Endothelial cell of umbilical vein (primary cell): Measurements from ENCODE around the gene PDGFB. TPM values are rescaled to one million over a fixed set of nuclear protein-coding genes. Genes with fewer than 3 reads are reported as not detected.

Source experiments
- BruUV-seq: library from RNA; stranded (reverse); fragments of 400-500 nt; replicated peaks from 2 replicates; lab custom pipeline; 2021; lab: Mats Ljungman, UMichigan
- CTCF ChIA-PET: fragments of 300-600, 350-600 bp; sonication (Branson Sonifier 250); formaldehyde crosslinking; loops from one replicate; lab custom pipeline; 2021; ENCODE audit warnings: antibody characterized with exemption, inconsistent platforms; lab: Charles Lee
- POLR2A ChIA-PET: fragments of 300-600, 350-600 bp; sonication (Branson Sonifier 250); formaldehyde crosslinking; loops from one replicate; lab custom pipeline; 2021; ENCODE audit warnings: antibody characterized with exemption, inconsistent platforms; lab: Charles Lee
- DNase-seq: peaks from one replicate; pipeline ENCODE4 v3.0.0-alpha.2; 2011; ENCODE audit warnings: low read depth, low spot score
- FAIRE-seq: peaks from 2 replicates; lab custom pipeline; 2011; peaks lifted over from hg19 to GRCh38; lab: Jason Lieb, UNC
- H2AFZ ChIP-seq: 2 replicates; pipeline ENCODE4 v1.6.0; 2012; ENCODE audit warnings: low read depth, low read length, control low read depth, inconsistent platforms
- H3K27ac ChIP-seq: 2 replicates; pipeline ENCODE4 v1.5.1; 2011; ENCODE audit warnings: low read depth, mild to moderate bottlenecking, control low read depth, low read length, moderate library complexity; ENCODE audit not compliant: insufficient read depth
- H3K27me3 ChIP-seq, 2 experiments: 2 replicates each; pipeline versions ENCODE4 v1.6.0 to v1.6.1; 2011; ENCODE audit warnings: low read length in 2 of 2, mixed read lengths in 1 of 2; ENCODE audit not compliant: control insufficient read depth in 2 of 2, insufficient read depth in 2 of 2
- H3K36me3 ChIP-seq, 2 experiments: 2 replicates in 1 of 2; 3 replicates in 1 of 2; pipeline ENCODE4 v1.5.1; 2011; ENCODE audit warnings: low read length in 2 of 2, mild to moderate bottlenecking in 1 of 2, moderate library complexity in 1 of 2; ENCODE audit not compliant: control insufficient read depth in 2 of 2, insufficient read depth in 2 of 2; ENCODE audit errors: extremely low read depth in 1 of 2
- H3K4me1 ChIP-seq: 3 replicates; pipeline ENCODE4 v1.5.1; 2011; ENCODE audit warnings: mild to moderate bottlenecking, low read length; ENCODE audit not compliant: control insufficient read depth, insufficient read depth; ENCODE audit errors: extremely low read depth
- H3K4me2 ChIP-seq: 2 replicates; pipeline ENCODE4 v1.6.1; 2011; ENCODE audit warnings: low read length, control low read depth, mixed read lengths; ENCODE audit not compliant: insufficient read depth
- H3K4me3 ChIP-seq, 3 experiments: fragments of 200-600 bp in 1 of 3; sonication (generic), shearing (Covaris generic) in 1 of 3; replicated peaks in 1 of 3; 2 replicates each; pipeline ENCODE4 v1.5.1; 2011 to 2016; ENCODE audit warnings: control low read depth in 3 of 3, low read length in 3 of 3, mild to moderate bottlenecking in 2 of 3, inconsistent platforms in 1 of 3, low read depth in 1 of 3, moderate library complexity in 1 of 3; ENCODE audit not compliant: insufficient read depth in 1 of 3
- H3K79me2 ChIP-seq: 2 replicates; pipeline ENCODE4 v1.6.0; 2012; ENCODE audit warnings: low read length, inconsistent platforms; ENCODE audit not compliant: control insufficient read depth, insufficient read depth
- H3K9ac ChIP-seq: replicated peaks from 2 replicates; pipeline ENCODE3; 2011; ENCODE audit warnings: low read length, control low read depth; ENCODE audit not compliant: insufficient read depth; ENCODE audit errors: extremely low read depth
- H3K9me1 ChIP-seq: replicated peaks from 3 replicates; pipeline ENCODE4 v1.6.0; 2011; ENCODE audit warnings: mild to moderate bottlenecking, low read length; ENCODE audit not compliant: control insufficient read depth, insufficient read depth; ENCODE audit errors: extremely low read depth
- H3K9me3 ChIP-seq: replicated peaks from 2 replicates; pipeline ENCODE4 v1.5.1; 2012; ENCODE audit warnings: low read length, inconsistent platforms; ENCODE audit not compliant: control insufficient read depth, insufficient read depth
- H4K20me1 ChIP-seq: replicated peaks from 2 replicates; pipeline ENCODE3; 2011; ENCODE audit warnings: mild to moderate bottlenecking, low read length; ENCODE audit not compliant: control insufficient read depth, insufficient read depth; ENCODE audit errors: extremely low read depth
- CTCF ChIP-seq, 2 donors: IDR thresholded peaks; 1 replicate in 1 of 2; 2 replicates in 1 of 2; pipeline ENCODE4 v1.5.1; 2011; ENCODE audit warnings: low read length in 2 of 2, mild to moderate bottlenecking in 2 of 2, moderate library complexity in 2 of 2, control low read depth in 1 of 2, inconsistent platforms in 1 of 2, low read depth in 1 of 2; ENCODE audit not compliant: insufficient read depth in 1 of 2; ENCODE audit errors: extremely low read depth in 1 of 2
- EZH2 ChIP-seq: IDR thresholded peaks from 2 replicates; pipeline ENCODE4 v1.6.1; 2012; ENCODE audit warnings: borderline replicate concordance, low read depth, mild to moderate bottlenecking, moderate library complexity, low read length, inconsistent platforms; ENCODE audit not compliant: severe bottlenecking
- FOS ChIP-seq: IDR thresholded peaks from 2 replicates; pipeline ENCODE4 v1.6.1; 2011; ENCODE audit warnings: mild to moderate bottlenecking, low read length, moderate library complexity, borderline replicate concordance; ENCODE audit not compliant: insufficient read depth
- GATA2 ChIP-seq: IDR thresholded peaks from 2 replicates; pipeline ENCODE4 v1.7.0; 2011; ENCODE audit warnings: low read depth, mild to moderate bottlenecking, moderate library complexity, mixed read lengths, low read length; ENCODE audit not compliant: insufficient read length, insufficient read depth
- JUN ChIP-seq: IDR thresholded peaks from 2 replicates; pipeline ENCODE4 v1.6.1; 2011; ENCODE audit warnings: borderline replicate concordance, low read depth; ENCODE audit not compliant: insufficient read length, insufficient read depth
- MYC ChIP-seq: IDR thresholded peaks from one replicate; pipeline ENCODE4 v1.6.1; 2011; ENCODE audit warnings: mild to moderate bottlenecking, low read depth, low read length
- POLR2A ChIP-seq: IDR thresholded peaks from 2 replicates; pipeline ENCODE4 v1.6.1; 2012; ENCODE audit warnings: low read depth, mild to moderate bottlenecking, control low read depth, low read length
- POLR2AphosphoS5 ChIP-seq: IDR thresholded peaks from 2 replicates; pipeline ENCODE4 v1.6.1; 2012; ENCODE audit warnings: low read depth, mild to moderate bottlenecking, control low read depth, low read length, moderate library complexity; ENCODE audit not compliant: insufficient read depth
- dilution Hi-C: fragments of 300-500 bp; cut with MboI; formaldehyde crosslinking; loops from one replicate; pipeline ENCODE4 v1.15.0; 2019; ENCODE audit warnings: low sequenced_read_pairs; ENCODE audit not compliant: extremely low pct_ligation_motif_present
- intact Hi-C: fragments of 100-400 bp; cut with micrococcal nuclease; formaldehyde crosslinking; loops from one replicate; pipeline ENCODE4 v1.10.0; 2022
- polyA plus RNA-seq, 4 experiments: library from polyadenylated mRNA; depleted of rRNA in 3 of 4; stranded (reverse) in 3 of 4; unstranded in 1 of 4; fragments of >200 nt; gene quantifications; 2 replicates each; pipeline versions ENCODE4 v1.2.1 to v1.2.3, GENCODE V29; 2011 to 2012; ENCODE audit warnings: missing spikeins in 1 of 4
- total RNA-seq: library from RNA; stranded (reverse); gene quantifications from 2 replicates; pipeline ENCODE4 v1.2.3, GENCODE V29; 2021
- TF ChIP-seq, protein P1 (sequence below): IDR thresholded peaks from 2 replicates; pipeline ENCODE4 v1.6.1; 2011; ENCODE audit not compliant: insufficient read depth, insufficient read length

PDGFB gene
- total and polyA plus RNA-seq, 2 donors (not counting 3 experiments of a cell fraction or from before 2014, with no cell fraction given): 135 to 240 TPM

- Histone ChIP-seq H2AFZ (no peak overlapping the region), H3K4me1 (peaks cover 9% of the 10 kb centered on the region), H3K36me3 (no peaks in the 10 kb centered on the region), H3K4me3 (no peak overlapping the region), H4K20me1 (no peaks in the 10 kb centered on the region), H3K9me1 (no peaks in the 10 kb centered on the region), H3K27ac (no peak overlapping the region), H3K79me2 (no peaks in the 10 kb centered on the region), H3K9ac (no peak overlapping the region), H3K4me2 (no peak overlapping the region), H3K9me3 (no peaks in the 10 kb centered on the region), H3K27me3 (no peaks in the 10 kb centered on the region)
- dilution Hi-C loops: no loop called here
- DNase-seq (no peak), FAIRE-seq (no peak)
- POLR2A ChIA-PET: interaction anchor here (0.5 kb wide), 1 partner anchor 1614 kb away, joined by 3 read pairs; no protein-coding TSS in a partner anchor
- TF ChIP-seq CTCF (IDR thresholded peaks at IDR 0.05; ENCODE audit: extremely low read depth in 1 of 2, insufficient read depth in 1 of 2, low read depth in 1 of 2, low read length in 2 of 2): no peak
- TF ChIP-seq, protein P1, sequence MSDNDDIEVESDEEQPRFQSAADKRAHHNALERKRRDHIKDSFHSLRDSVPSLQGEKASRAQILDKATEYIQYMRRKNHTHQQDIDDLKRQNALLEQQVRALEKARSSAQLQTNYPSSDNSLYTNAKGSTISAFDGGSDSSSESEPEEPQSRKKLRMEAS: no peak
- no peak for TF ChIP-seq POLR2A
- TF ChIP-seq POLR2AphosphoS5: no peak
- TF ChIP-seq GATA2: no peak
- TF ChIP-seq FOS: no peak
- no peak for TF ChIP-seq JUN
- TF ChIP-seq EZH2: no peak
- TF ChIP-seq MYC: no peak
- CTCF ChIA-PET: interaction anchor here (1.3 kb wide), 1 partner anchor 18 kb away, joined by 3 read pairs; no protein-coding TSS in a partner anchor
- no TSS peak for BruUV-seq
- intact Hi-C loops: no loop called here
Measured at GRCh38 chr22:39208013-39208680, 36.6 kb downstream of the PDGFB start.
